HG02981 (cell line): ENCODE results near the gene LRRC32.
"Not testable (repeated sequence)": the region's sequence is repeated elsewhere in the genome, so short reads cannot be mapped to it uniquely, and the experiment has no call there.

ENCODE experiments used
- ATAC-seq: cut with Tn5 transposase; IDR thresholded peaks from one replicate; pipeline ENCODE4 v1.9.1; 2021; ENCODE audit warnings: mild to moderate bottlenecking, moderate library complexity; ENCODE audit not compliant: unreplicated experiment

LRRC32 gene

GRCh38 chr11:76616676-76617552 is 53.6 kb downstream of the LRRC32 start:
- ATAC-seq, result no peak

DNA sequence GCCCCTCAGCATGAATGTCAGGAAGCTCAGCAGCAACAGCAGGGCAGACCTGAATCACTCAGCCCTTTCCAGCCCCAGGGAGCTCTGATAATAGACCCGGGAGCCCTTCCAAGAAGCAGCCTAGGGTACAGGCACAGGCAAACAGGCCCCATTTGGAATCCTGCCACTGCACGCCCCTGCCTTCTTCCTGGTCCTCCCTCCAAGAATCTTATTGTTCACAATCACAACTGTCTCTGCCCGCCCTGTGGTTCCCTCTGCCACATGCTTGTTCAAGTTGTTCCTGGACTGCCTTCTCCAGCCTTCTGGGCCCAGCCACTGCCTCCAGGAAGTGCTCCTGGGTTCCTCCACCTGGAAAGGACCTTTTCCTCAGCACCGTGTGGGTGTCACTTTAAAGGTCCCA is 54.6 kb downstream of the LRRC32 start:
- no peak for ATAC-seq

- ATAC-seq, result no peak
Observed at GRCh38 chr11:76614471-76615179, 55.9 kb downstream of the LRRC32 start.

DNA sequence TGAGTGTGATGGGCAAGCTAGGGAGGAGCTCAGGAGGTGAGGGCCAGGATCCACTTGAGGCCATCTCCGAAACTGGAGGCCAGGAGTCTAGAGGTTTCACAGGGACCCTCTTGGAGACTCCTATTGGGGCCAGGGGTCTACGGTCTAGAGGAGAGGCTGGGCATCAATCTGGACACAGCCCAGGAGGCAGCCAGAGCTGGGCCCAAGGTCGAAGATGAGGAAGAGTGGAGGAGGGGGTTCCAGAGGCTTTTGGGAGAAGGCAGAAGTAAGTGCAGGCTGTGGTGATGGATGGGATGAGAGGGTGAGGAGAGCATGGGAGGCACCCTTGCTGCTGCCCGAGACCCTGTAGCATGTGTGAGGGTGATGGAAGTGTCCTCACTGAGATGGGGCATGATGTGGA is 56.6 kb downstream of the LRRC32 start:
- no peak for ATAC-seq

DNA sequence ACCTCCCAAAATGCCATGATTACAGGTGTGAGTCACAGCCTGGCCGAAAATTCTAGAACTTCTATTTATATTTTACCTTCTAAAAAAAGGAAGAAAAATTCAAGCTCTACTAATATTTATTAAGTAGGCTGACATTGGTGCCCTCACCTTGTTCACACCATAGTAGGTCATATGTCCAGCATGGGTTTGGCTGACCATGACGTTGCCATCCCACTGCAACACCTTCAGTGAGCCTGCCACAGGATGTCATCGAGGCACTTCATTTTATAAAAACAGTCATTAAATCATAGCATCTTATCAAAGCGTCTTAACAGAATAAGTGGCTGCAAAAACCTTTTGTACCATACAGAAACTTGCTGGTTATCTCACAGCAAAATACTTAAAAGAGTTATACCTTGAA is 58.3 kb downstream of the LRRC32 start:
- ATAC-seq, result no peak

GRCh38 chr11:76610871-76611475 is 59.6 kb downstream of the LRRC32 start:
- no peak for ATAC-seq

DNA sequence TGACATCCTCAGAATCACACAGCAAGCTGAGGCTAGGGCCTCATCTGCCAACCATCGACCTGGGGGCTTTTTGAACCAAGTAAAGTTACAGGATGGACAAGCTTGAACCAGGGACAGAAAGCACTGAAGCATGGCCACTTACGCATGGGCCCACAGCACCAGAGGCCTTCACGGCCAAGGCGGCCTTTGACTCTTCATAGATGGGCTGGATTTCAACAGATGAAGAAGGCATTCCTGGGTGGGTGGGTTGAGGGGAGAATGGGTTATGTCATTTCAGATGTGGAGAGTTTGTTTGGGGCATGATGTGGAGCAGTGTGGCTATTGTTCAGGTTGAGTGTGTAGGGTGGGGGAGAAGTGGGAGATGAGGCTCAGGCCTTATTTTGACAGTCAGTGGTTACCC is 60.2 kb downstream of the LRRC32 start:
- ATAC-seq, result no peak

GRCh38 chr11:76609736-76610370 is 60.7 kb downstream of the LRRC32 start:
- ATAC-seq, result no peak

DNA sequence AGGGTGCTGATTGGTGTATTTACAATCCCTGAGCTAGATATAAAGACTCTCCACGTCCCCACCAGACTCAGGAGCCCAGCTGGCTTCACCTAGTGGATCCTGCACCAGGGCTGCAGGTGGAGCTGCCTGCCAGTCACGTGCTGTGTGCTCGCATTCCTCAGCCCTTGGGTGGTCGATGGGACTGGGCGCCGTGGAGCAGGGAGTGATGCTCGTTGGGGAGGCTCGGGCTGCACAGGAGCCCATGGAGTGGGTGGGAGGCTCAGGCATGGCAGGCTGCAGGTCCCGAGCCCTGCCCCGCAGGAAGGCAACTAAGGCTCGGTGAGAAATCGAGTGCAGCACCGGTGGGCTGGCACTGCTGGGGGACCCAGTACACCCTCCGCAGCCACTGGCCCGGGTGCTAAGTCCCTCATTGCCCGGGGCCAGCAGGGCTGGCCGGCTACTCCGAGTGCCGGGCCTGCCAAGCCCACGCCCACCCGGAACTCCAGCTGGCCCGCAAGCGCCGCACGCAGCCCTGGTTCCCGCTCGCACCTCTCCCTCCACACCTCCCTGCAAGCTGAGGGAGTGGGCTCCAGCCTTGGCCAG is 61.6 kb downstream of the LRRC32 start:
- not testable (repeated sequence) for ATAC-seq

DNA sequence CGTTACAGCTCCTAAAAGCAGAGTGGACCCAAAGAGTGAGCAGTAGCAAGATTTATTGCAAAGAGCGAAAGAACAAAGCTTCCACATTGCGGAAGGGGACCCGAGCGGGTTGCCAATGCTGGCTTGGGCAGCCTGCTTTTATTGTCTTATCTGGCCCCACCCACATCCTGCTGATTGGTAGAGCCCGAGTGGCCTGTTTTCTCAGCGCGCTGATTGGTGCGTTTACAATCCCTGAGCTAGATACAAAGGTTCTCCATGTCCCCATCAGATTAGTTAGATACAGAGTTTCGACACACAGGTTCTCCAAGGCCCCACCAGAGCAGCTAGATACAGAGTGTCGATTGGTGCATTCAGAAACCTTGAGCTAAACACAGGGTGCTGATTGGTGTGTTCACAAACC is 62.3 kb downstream of the LRRC32 start:
- ATAC-seq, result not testable (repeated sequence)
